GM18909 (cell line): ENCODE data around the gene PRUNE2.

Source experiments
- ATAC-seq: cut with Tn5 transposase; IDR thresholded peaks from one replicate; pipeline ENCODE4 v1.9.1; 2021; ENCODE audit warnings: mild to moderate bottlenecking; ENCODE audit not compliant: unreplicated experiment, poor library complexity

Gene PRUNE2

DNA sequence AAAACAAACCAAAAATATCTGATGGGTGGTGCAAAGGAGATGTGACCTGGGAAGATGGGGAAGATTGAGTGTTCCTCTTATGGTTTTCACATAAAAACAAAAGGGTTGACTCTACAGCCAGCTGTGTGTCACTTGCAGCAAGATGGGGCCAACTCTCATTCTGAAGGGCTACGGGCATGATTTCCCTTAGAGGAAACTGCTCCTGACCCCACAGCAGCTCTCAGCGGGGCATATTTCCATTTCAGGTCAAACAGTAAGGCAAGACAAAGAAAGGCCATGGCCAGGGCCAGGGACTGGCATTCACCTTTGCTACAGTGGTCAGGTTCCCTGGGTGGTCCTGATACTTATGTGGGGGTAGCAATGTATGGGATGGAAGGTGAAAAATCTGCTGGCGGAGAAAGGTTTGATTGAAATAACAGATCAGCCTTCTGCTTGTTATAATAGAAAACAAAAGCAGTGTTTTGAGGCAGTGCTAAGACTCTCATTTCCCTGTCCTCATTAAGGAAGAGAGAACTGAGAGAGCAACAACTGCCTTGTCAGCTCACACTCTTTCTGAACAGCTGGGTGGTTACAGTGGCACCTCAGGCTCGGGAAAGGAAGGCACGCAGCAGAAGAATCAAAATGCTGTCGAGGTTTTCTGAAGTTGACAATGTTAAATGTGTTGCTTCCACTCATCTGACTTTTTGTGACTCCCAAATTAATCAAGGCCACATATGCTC, 262.4 kb downstream of the PRUNE2 start:
- ATAC-seq, result peak; percentile 98

DNA sequence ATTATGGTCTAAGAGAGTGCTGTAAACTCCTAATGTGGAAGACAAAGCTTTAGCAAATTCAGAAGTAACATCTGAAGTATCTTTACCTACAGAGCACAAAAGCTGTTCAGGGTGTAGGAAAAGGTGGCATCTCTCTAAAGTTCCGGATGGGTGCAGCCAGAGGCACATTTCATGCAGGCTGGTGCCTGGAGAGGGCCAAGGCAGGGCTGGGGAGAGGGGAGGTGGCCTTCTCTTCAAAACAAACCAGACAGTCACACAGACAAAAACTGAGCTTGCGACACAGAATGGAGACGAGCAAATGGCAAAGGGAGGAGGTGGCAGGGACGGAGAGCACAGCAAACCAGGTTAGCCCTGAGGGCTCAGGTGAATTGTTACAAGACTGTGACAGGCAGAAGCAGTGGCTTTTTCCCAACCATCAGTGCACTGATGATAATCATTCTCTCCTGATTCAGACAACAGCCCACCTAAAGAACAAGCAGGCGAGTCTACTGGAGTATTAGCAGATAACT, 263.2 kb downstream of the PRUNE2 start:
- ATAC-seq, result no peak

DNA sequence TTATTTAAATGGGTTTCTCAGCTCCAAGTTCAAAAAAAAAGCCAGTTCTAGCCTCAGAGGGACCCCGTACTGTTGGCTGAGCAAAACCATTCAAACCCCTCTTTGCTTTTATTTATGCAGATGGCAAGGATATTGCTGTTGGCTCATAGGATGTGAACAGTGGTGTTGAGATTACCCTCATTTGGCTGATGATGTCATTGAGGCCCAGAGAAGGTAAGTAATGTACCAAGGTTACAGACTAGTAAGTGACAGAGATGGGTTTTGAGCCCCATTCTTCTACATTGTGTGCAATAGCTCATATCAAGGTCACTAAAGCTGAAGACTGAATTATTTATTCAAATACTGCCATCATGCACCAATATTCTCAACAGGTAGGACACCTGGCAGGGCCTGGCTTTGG, 263.8 kb downstream of the PRUNE2 start:
- ATAC-seq, result no peak

DNA sequence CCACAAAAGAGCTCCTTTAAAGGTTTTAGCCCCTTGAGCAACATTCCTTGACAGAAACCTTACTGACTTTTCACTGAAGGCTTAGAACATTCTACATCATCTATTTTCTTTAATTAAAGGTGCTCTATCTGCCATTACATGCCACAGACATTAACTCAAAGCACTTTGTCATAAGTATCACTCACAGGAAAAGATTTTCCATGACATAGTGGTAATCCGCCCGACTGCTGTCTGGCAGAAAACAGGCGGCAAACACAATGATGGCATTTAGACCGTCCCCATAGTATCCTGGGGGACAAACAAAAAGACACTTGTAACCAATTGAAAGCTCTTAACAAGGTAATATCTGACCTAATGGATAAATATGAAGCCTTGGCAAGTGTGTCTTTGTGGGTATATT, 267.9 kb downstream of the PRUNE2 start:
- ATAC-seq, result no peak

DNA sequence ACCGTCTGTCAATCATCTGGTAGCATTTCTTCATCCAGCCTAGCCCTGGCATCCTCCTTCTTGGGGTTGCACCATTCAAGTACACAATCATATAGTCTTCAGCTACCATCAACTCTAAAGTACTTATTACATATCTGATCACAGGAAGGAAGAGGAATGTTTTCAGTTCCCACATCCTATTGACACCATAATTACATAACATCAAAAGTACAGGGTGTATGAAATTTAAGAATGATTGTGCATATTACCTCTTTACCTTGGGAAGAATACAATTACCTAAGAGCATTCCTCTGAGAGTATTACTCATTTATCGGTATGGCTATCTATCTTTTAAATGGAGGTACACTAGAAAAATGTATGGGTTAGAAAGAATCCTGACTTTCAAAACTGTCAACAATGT, 268.5 kb downstream of the PRUNE2 start:
- no peak for ATAC-seq

DNA sequence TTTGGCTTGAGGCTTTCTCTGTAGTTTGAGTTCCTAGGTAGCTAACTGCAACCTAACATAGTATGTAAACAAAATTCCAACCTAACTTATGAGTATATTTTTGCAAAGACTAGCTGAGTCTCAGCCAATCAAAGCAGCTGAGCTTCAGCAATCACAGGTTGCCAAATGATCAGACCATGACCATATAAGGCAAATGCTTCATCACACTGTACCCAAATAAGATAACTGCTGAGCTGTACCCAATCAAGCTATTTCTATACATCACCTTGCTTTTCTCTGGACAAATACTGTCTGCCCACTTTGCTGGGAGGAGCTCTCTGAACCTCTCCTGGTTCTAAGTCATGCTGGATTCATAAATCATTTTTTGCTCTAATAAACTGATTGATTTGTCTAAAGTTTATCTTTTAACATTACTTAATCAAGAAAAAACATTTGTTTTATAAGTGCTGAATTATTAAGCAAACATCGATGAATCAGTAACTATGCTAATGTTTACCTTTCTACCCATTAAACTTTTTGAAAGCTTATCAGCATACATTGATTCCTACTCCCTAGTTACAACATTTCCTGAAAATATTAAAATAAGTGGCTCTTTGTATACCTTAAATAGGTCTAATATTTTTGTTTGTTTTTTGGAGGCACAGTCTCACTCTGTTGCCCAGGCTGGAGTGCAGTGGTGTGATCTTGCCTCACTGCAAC, 271.4 kb downstream of the PRUNE2 start:
- ATAC-seq, result peak; percentile 63

DNA sequence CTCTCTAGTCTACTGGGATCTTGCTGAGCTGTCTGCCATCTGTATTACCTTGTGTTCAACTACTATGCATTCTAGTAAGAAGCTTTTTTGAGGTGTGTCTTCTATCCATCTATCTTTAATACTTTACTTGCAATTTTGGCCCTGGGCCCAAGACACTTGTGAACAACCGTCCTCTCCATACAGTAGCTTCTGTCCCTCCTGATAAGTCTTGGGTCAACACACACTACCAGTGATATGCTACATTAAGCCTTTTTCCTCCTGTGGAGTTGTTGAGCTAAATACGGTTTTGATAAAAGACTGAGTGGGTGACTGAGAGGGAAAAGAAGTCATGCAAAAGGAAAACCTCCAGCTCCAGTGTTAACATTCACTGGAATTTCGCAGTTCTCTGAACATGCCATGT, 275.0 kb downstream of the PRUNE2 start:
- ATAC-seq, result no peak

DNA sequence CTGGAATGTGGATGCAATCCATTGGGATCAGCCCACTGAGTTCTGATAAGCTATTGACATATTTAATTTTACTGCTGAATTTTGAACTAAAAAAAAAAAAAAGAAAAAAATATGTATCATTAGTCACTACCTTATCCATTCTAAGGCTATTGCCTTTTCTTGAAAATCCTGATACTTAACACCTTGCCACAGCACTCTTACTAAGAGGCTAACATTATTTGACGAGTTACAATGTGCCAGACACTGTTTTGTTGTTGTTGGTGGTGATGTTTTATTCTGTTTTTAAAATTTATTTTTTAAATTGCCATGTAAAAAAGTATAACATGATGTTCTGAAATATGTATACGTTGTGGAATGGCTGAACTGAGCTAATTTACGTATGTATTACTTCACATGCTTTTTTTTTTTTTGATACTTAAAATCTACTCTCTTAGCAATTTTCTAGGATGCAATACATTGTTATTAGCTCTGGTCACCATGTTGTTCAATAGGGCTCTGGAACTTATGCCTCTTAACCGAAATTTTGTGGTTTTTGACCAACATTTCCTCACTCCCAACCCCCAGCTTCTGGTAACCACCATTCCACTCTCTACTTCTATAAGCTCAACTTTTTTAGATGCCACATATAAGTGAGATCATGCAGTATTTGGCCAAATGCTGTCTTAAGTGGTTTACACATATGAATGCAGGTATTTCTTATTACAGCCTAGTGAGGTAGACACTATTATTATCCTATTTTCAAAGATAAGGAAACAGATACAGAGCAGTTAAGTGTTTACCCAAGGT, 276.5 kb downstream of the PRUNE2 start:
- ATAC-seq, result no peak

DNA sequence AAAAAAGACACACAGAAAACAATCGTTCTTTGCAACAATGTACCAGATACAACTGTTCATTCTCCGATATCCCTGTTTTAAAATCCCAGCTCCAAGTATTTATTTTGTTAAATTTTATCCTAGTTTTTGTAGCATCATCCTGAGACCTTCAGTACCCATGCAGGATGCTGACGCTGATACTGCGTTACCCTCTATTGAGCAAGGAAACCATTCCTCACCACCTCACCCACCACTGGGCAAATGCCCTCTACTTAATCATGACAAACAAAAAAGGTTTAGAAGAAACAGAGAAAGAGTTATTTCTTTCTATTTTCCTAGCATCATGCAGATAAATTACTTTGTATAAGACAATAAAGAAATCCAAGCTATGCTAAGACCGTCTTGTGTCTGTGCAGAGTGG, 277.8 kb downstream of the PRUNE2 start:
- no peak for ATAC-seq

DNA sequence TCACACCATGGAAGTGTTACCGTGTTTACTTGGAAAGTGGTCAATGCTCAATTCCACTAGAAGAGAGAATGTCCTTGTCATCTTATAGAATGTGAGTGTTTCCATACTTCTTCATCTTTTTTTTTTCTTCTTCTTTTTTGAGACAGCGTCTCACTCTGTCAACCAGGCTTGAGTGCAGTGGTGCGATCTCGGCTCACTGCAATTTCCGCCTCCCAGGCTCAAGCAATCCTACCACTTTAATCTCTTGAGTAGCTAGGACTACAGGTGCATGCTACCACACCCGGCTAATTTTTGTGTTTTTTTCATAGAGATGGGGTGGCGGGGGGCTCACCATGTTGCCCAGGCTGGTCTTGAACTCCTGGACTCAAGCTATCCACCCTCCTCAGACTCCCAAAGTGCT, 278.9 kb downstream of the PRUNE2 start:
- ATAC-seq, result no peak

DNA sequence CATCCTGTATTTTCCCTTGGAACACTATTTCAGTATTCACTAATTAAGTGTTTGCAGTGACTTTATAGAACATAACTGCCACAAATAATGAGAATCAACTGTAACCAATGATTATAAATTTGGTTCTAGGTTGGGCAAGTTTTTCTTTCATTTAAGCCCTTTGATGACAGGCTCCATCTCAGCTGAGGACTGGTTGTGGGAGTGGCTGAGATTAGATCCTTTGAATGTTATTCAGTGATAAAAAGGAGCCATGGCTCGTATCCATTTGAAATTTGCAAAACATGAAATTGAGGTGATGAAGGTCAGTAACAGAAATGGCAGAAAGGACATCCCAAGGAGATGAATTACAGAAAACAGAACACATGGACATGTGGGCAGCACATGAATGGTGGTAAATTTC, 279.8 kb downstream of the PRUNE2 start:
- ATAC-seq, result no peak

DNA sequence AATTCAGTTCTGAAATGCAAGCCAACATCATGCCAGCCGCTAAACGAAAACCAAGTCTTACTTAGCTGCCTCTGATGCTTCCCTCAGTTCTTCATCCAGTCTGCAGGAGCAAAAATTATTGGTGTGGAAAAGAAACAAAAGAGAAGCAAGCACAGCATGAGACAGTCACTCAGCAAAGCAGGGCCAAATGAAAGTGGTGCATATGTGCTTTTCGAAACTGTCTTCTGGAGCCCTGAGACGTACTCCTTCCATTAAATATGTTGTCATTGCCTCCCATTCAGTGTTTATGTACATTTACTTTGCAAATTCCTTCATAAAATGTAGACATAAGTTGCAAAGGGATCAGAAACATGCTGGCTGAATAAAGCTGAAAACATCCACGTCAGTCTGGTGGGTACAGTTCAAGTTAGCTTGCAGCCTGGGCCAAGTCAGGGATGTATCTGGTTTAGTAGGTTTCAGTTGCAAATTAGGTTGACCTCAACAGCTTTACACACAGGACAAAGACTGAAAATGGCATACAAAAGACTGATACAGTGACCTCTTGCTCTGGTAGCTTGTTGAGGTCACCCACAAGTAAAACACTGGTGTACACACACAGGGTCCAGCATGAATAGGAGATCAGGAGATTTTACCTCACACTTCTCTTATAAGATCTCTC, 281.4 kb downstream of the PRUNE2 start:
- peak; percentile 98 for ATAC-seq

DNA sequence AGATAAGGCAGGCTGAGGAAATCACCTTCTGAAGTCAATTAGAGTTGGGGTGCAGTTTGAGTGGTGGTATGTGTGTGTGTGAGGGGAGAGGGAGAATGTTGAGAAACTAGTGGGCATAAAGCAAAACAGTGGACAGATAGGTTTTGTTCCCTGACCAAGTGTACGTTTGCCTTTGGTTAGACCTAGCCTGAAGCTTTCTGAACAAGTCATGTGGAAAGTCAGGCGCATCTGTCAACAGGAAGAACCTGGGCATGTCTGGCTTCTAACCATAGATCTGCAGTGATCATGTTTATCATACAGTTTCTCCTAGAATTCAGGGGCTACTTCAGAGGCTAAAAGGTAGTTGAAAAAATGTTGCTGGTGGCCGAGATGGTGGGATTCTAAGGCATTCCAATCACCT, 284.9 kb downstream of the PRUNE2 start:
- ATAC-seq, result no peak

DNA sequence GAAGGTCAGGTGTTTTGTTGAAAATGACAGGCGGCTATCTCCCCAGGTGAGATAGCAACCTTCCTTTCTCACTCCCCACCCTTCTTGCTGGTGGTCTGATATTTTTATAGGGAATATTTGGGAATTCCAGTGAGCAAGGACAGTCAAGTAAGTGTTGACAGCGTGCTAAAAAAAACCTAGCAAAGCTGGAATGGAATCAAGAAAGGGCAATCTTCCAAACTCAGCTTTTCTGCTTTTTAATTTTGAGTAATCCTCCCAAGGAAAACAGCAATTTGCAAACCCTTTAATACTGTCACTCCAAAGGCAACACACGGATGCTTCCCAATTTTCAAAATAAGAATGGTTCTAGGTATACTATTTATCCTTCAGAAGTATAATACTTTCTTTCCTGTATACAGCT, 285.3 kb downstream of the PRUNE2 start:
- ATAC-seq, result no peak

DNA sequence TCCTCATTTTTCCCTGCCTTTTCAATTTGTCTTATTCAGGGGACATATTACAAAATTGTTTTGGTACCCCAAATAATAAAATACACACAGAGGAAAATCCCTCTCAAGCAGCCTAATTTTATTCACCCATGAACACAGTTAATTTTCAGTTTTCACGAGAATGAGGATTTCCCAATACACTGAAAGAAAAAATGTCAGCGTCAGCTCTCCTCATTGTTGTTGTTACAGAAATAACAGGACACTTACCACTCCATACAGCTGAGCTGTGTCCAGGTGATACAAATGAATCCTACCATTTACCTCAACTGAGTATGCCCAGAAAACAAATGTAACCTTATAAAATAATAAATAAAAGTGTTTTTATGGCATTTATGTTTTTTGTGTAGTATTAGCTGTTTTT, 286.3 kb downstream of the PRUNE2 start:
- no peak for ATAC-seq

DNA sequence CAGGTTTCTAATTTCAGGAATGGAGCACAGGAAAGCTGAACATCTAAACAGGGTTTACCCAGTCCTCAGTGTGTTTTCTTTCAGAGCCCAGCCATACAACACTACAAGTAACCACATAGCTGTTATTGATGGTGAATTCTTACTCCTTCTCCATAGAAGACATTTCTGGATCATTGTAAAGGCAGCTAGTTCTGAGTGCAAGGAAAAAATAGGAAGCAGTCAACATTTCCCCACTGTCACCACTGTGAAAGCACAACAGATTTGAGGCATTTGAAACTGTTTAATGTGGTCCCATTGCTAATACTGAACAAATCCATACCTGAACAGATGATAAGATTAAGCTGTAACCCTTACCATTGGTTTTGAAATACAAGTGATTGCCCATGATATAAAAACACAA, 286.7 kb downstream of the PRUNE2 start:
- ATAC-seq, result no peak

DNA sequence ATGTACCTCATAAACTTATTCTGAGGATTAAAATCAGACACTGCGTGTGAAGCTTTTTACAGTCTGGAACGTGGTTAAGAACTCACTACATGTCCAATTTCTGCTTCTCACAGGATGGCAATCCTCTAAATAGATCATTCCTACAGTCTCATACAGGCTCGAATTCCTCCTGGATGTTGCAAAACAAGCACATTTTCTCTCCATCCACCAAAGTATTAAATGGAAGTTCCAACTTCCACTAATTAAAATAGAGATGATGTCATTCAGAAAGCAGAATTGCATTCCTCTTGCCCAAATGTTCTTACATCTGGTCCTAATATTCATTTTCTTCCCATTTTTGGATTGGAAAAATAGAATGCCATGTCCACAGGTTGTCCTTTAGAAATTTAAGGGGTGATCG, 287.2 kb downstream of the PRUNE2 start:
- ATAC-seq, result no peak

DNA sequence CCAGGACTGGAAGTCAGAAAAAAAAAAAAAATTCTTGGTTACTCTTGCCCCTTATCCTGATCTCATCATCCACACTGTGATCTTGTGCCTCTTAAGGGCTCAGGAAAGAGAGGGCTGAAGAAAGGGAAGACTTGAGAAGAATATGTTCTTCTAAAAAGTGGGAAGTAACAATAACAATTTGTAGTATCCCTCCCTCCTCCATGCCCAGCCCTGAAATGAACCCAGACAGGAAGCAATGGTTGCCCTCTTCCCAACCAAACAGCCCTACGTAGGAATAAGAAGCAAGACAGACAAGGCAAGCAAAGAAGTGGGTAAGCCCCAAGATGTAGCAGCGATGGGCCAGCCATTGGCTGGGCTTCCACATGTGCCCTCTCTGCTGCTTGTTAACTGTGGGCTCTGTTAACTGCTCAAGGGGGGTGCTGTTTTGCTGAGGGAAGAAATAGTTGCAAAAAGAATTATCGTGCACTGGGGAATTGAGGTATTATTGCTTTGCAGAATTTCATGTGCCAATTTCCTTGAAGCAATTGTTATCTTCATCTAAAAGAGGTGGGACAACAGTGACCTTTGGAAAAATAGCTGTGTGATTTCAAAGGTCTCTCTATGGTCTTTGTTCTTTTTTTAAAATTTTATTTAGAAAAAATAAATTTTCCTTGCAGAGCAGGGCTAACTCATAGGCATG, 288.3 kb downstream of the PRUNE2 start:
- ATAC-seq, result no peak

DNA sequence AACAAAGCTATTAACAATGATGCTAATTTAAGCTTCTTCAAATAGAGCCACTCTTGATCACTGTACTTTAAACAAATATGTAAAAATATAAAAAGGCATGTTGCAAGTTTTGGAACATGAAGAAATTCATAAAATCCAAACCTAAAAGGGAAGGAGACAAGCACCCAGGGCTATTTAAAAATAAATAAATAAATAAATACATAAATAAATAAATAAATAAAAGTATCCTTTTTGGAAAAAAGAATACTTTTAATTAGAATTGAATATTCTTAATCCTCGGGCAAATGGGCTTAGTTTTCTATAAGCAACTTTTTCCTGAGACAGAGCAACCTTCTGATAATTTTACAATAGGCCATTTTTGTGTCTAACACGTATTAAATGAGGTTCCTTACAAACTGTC, 289.1 kb downstream of the PRUNE2 start:
- no peak for ATAC-seq

DNA sequence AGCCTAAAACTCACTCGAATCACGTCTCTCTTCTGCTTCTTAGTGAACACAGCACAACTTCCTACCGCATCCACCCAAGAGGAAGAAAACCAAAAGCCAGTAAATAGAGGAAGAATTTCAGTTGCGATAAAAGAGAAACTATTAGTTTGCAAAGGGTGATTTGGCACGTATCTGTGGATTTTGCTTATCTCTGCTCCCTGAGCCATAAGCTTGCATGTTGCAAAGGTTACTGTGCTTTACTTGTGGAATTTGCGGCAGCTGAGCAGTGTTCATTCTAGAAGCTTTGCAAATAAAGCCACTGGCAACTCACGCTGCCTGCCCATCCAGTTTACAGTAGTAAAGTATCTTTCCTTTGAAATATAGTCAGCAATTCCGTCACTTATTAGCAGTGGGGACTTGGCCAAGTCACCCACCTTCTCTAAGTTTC, 290.7 kb downstream of the PRUNE2 start:
- ATAC-seq, result no peak
